Measurements from ENCODE around the gene WDR93. TPM values are rescaled to one million over a fixed set of nuclear protein-coding genes. Genes with fewer than 3 reads are reported as not detected.

WDR93 gene
- total RNA-seq, 4 donors from 2014 or later, result 0.21 to 0.39 TPM; not detected in 2

GRCh38 chr15:89664441-89665350 is 25.9 kb upstream of the WDR93 start:
- H3K36me3 ChIP-seq, result no peaks in the 10 kb centered on the region
- TF ChIP-seq POLR2A (IDR thresholded peaks at IDR 0.05) (no peak), EP300 (IDR thresholded peaks at IDR 0.05) (no peak)
- TF ChIP-seq, protein P1, sequence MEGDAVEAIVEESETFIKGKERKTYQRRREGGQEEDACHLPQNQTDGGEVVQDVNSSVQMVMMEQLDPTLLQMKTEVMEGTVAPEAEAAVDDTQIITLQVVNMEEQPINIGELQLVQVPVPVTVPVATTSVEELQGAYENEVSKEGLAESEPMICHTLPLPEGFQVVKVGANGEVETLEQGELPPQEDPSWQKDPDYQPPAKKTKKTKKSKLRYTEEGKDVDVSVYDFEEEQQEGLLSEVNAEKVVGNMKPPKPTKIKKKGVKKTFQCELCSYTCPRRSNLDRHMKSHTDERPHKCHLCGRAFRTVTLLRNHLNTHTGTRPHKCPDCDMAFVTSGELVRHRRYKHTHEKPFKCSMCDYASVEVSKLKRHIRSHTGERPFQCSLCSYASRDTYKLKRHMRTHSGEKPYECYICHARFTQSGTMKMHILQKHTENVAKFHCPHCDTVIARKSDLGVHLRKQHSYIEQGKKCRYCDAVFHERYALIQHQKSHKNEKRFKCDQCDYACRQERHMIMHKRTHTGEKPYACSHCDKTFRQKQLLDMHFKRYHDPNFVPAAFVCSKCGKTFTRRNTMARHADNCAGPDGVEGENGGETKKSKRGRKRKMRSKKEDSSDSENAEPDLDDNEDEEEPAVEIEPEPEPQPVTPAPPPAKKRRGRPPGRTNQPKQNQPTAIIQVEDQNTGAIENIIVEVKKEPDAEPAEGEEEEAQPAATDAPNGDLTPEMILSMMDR (IDR thresholded peaks at IDR 0.05), result no peak
- 82 to 83% methylated on average over 13 of the region's 13 CpGs for WGBS, 2 donors
- peak overlapping the region in 3 of 4 donors; percentile 24 to 47 (median 45) for H3K4me3 ChIP-seq
- H3K27ac ChIP-seq, result peak overlapping the region; percentile 81 to 91 (median 86)
- no peaks in the 10 kb centered on the region for H3K27me3 ChIP-seq
- H3K4me1 ChIP-seq, result peaks cover 0 to 33% (median 16%) of the 10 kb centered on the region in 4 donors
- no peak for DNase-seq (ENCODE audit: low spot score in 2 of 2)
- no peaks in the 10 kb centered on the region for H3K9me3 ChIP-seq

DNA sequence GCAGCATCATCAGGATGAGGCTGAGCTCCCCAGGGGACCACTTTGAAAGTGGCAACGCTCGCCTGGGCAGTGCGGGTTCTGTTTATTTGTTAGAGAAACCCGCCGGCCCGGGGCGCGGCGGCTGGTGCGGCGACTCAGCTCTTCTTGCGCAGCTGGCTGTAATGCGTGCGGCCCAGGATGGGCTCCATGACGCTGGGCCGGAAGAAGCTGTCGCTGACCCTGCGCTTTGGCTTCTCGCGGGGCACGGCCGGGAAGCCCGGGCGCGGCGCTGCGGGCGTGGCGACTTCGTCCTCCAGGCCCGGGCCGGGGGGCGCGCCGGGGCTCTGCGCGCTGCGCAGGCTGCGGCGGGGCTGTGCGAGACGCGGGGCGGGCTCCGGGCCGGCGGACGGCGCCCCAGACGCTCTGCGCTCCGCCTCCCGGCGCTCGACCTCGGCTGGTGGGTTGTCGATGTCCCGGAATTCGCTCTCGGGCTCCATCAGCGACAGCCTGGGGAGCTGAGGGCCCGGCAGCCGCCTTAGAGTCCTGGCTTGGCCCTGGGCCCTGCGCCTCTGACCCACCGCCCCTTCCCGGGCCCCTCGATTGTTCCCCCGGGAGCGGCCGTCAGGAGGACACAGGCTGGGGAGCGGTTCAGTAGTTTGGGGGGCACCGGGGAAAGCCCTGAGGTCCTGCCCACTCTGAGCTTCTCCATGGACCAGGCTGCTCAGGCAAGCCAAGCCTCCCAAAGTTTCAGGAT is 25.0 kb upstream of the WDR93 start:
- H3K4me3 ChIP-seq, result peak overlapping the region; percentile 24 to 47 (median 39)
- peak overlapping the region; percentile 81 to 91 (median 86) for H3K27ac ChIP-seq
- 1 to 3% methylated on average over 28 to 48 of the region's 72 CpGs for WGBS, 2 donors
- H3K4me1 ChIP-seq, result peaks cover 0 to 33% (median 16%) of the 10 kb centered on the region in 4 donors
- DNase-seq (ENCODE audit: low spot score in 2 of 2), result peak in 1 of 2 donors; percentile 23
- TF ChIP-seq, protein P1 (IDR thresholded peaks at IDR 0.05), result no peak
- TF ChIP-seq EP300 (IDR thresholded peaks at IDR 0.05), result no peak
- no peaks in the 10 kb centered on the region for H3K36me3 ChIP-seq
- no peaks in the 10 kb centered on the region for H3K27me3 ChIP-seq
- H3K9me3 ChIP-seq, result no peaks in the 10 kb centered on the region

DNA sequence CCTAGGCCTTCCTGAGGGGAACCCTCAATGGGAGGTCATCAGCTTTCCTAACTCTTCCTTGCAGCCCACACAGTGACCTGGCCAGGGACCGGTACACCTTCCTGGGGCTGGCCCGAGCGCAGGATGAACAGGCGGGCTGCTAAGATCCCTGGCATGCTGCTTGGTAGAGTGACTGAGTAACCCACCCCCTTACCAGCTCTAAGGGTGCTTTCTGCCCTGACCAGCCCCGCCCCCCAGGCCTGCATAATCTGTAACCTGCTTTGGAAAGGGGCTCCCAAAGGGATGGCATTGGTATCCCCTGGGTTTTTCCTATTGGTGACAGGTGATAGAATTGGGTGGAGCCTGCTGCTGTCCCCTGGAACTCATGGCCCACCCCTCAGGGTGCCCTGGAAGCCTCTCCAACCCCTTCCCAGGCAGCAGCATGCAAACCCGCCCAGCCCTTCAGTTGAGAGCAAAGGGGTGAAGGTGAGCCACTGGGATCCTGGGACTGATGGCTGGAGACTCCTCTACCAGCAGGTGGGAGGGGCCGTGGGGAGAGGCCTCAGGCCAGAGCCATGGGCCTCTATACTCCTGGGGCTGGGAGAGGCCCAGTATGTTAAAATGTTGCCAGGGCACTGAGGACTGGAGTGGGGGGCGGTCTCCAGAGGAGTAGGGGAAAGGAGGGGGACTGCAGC is 24.3 kb upstream of the WDR93 start:
- 90 to 92% methylated on average over 8 of the region's 8 CpGs for WGBS, 2 donors
- Histone ChIP-seq H3K9me3 (no peaks in the 10 kb centered on the region), H3K27me3 (no peaks in the 10 kb centered on the region), H3K27ac (peak overlapping the region; percentile 81 to 91 (median 86)), H3K36me3 (no peaks in the 10 kb centered on the region), H3K4me3 (peak overlapping the region in 2 of 4 donors; percentile 45 to 47), H3K4me1 (peaks cover 0 to 33% (median 16%) of the 10 kb centered on the region in 4 donors)
- TF ChIP-seq POLR2A (IDR thresholded peaks at IDR 0.05), result no peak
- no peak for DNase-seq (ENCODE audit: low spot score in 2 of 2)

- no peaks in the 10 kb centered on the region for H3K27me3 ChIP-seq
- DNase-seq (ENCODE audit: low spot score in 2 of 2), result no peak
- peak overlapping the region in 2 of 4 donors; percentile 89 to 91 for H3K27ac ChIP-seq
- no peak overlapping the region for H3K4me3 ChIP-seq
- TF ChIP-seq, protein P1 (IDR thresholded peaks at IDR 0.05), result no peak
- TF ChIP-seq EP300 (IDR thresholded peaks at IDR 0.05) (no peak), POLR2A (IDR thresholded peaks at IDR 0.05) (no peak)
- H3K4me1 ChIP-seq, result peaks cover 0 to 35% (median 16%) of the 10 kb centered on the region in 4 donors
- WGBS, 2 donors, result 73 to 83% methylated on average over 12 to 13 of the region's 13 CpGs
- no peaks in the 10 kb centered on the region for H3K36me3 ChIP-seq
- no peaks in the 10 kb centered on the region for H3K9me3 ChIP-seq
Measured at GRCh38 chr15:89666858-89667705, 23.5 kb upstream of the WDR93 start.

- no peak for DNase-seq (ENCODE audit: low spot score in 2 of 2)
- H3K4me1 ChIP-seq, result peaks cover 0 to 35% (median 15%) of the 10 kb centered on the region in 4 donors
- no peak overlapping the region for H3K27ac ChIP-seq
- WGBS, 2 donors, result 93 to 97% methylated on average over 7 of the region's 7 CpGs
- H3K9me3 ChIP-seq, result no peaks in the 10 kb centered on the region
- H3K4me3 ChIP-seq, result no peak overlapping the region
- no peaks in the 10 kb centered on the region for H3K36me3 ChIP-seq
- TF ChIP-seq EP300 (IDR thresholded peaks at IDR 0.05) (no peak), POLR2A (IDR thresholded peaks at IDR 0.05) (no peak)
- TF ChIP-seq, protein P1 (IDR thresholded peaks at IDR 0.05), result no peak
- no peaks in the 10 kb centered on the region for H3K27me3 ChIP-seq
Measured at GRCh38 chr15:89667706-89667960, 23.0 kb upstream of the WDR93 start.
